Measurements from ENCODE around the gene PSD2. TPM values are rescaled to one million over a fixed set of nuclear protein-coding genes. Genes with fewer than 3 reads are reported as not detected.

Gene PSD2
- total RNA-seq, 1 experiment from 2014 or later, result 0.22 TPM

DNA sequence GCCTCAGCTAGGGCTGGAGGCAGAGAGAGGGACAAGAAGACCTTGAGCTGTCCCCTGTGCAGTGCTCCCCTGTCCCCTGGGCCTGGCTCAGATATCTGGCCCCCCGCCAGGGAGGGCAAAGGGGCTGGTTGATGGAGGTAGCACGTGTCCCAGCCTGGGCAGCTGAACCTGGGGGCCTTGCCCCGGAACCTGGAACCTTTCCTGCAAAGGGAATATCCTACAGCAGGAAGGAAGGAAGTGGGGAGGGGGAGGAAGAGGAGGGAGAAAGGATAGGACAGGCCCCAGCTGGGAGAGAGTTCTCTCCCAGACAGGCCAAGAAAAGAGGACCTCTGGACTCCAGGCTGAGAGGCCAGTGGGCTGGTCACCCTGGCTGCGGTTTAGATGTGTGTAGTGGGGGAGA lies 27.6 kb upstream of the PSD2 start:
- Histone ChIP-seq H3K18ac (ENCODE audit: insufficient read length, low read depth, low read length) (no peak overlapping the region), H2BK12ac (ENCODE audit: insufficient read length, low read depth, low read length) (no peak overlapping the region), H4K5ac (ENCODE audit: insufficient read length, low read depth, low read length) (no peak overlapping the region), H2AFZ (ENCODE audit: low read length) (no peak overlapping the region), H3K79me2 (ENCODE audit: insufficient read depth, low read length) (no peaks in the 10 kb centered on the region), H2BK20ac (ENCODE audit: low read depth, low read length, poor library complexity, severe bottlenecking) (no peak overlapping the region), H4K20me1 (ENCODE audit: control insufficient read depth, insufficient read depth, insufficient read length) (no peaks in the 10 kb centered on the region), H3K4me1 (ENCODE audit: insufficient read depth, low read length) (peaks cover 3% of the 10 kb centered on the region; the same call in 1 of the 2 replicates), H3K23ac (ENCODE audit: insufficient read length, low read depth, low read length) (no peak overlapping the region), H2BK15ac (ENCODE audit: low read depth, low read length) (no peak overlapping the region), H3K56ac (ENCODE audit: insufficient read length, low read depth, low read length) (no peak overlapping the region), H3K79me1 (ENCODE audit: insufficient read depth, low read depth, low read length, poor library complexity, severe bottlenecking) (no peaks in the 10 kb centered on the region), H3K4ac (ENCODE audit: low read depth, low read length) (no peak overlapping the region), H4K91ac (ENCODE audit: insufficient read length, low read depth, low read length) (no peak overlapping the region), H3K27ac (ENCODE audit: insufficient read length, low read depth, low read length) (no peak overlapping the region), H4K8ac (replicated peaks; ENCODE audit: insufficient read length, low read depth, low read length) (no peak overlapping the region), H2BK120ac (ENCODE audit: low read depth, low read length, poor library complexity, severe bottlenecking) (no peak overlapping the region), H2BK5ac (ENCODE audit: insufficient read length, low read length) (no peak overlapping the region), H3K27me3 (ENCODE audit: insufficient read depth, low read length) (no peaks in the 10 kb centered on the region; the same call in 1 of the 2 replicates), H3K23me2 (ENCODE audit: insufficient read length, low read depth, low read length, poor library complexity, severe bottlenecking) (no peaks in the 10 kb centered on the region), H3K9ac (ENCODE audit: extremely low read depth, insufficient read length, low read length) (no peak overlapping the region), H3K14ac (ENCODE audit: insufficient read depth, low read length) (no peak overlapping the region), H3K4me2 (ENCODE audit: insufficient read depth, insufficient read length, low read length) (no peak overlapping the region), H3K9me3 (ENCODE audit: control insufficient read depth, low read depth, low read length) (no peaks in the 10 kb centered on the region), H2AK5ac (ENCODE audit: insufficient read length, low read length) (no peak overlapping the region), H3T11ph (ENCODE audit: low read length) (no peak overlapping the region)
- WGBS (ENCODE audit: extremely low coverage, insufficient read length, low lambda C conversion rate), result no CpG with 5 or more reads among the region's 4 CpGs
- H3K36me3 Mint-ChIP-seq (ENCODE audit: insufficient read depth in 1 of 3, low read depth in 3 of 3), result no peaks in the 10 kb centered on the region
- H3K4me1 Mint-ChIP-seq, result peaks cover 26 to 31% of the 10 kb centered on the region in 2 experiments
- TF ChIP-seq, protein P1, sequence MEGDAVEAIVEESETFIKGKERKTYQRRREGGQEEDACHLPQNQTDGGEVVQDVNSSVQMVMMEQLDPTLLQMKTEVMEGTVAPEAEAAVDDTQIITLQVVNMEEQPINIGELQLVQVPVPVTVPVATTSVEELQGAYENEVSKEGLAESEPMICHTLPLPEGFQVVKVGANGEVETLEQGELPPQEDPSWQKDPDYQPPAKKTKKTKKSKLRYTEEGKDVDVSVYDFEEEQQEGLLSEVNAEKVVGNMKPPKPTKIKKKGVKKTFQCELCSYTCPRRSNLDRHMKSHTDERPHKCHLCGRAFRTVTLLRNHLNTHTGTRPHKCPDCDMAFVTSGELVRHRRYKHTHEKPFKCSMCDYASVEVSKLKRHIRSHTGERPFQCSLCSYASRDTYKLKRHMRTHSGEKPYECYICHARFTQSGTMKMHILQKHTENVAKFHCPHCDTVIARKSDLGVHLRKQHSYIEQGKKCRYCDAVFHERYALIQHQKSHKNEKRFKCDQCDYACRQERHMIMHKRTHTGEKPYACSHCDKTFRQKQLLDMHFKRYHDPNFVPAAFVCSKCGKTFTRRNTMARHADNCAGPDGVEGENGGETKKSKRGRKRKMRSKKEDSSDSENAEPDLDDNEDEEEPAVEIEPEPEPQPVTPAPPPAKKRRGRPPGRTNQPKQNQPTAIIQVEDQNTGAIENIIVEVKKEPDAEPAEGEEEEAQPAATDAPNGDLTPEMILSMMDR (conservative IDR thresholded peaks at IDR 0.05), result no peak
- peak overlapping the region in 1 of 3 experiments; percentile 44; a peak in 1 of 7 replicates for H3K27ac Mint-ChIP-seq
- H3K9me3 Mint-ChIP-seq, result no peaks in the 10 kb centered on the region; a peak in 2 of 5 replicates
- DNase-seq, result no peak
- H3K27me3 Mint-ChIP-seq (ENCODE audit: low read depth), result peaks cover 55% of the 10 kb centered on the region
- no peak overlapping the region for H3K4me3 Mint-ChIP-seq

Measured in H9 (cell line).